ENCODE data around the gene THAP4. TPM values are rescaled to one million over a fixed set of nuclear protein-coding genes. Genes with fewer than 3 reads are reported as not detected.

The THAP4 gene
- total RNA-seq, 2 donors from 2014 or later = 66.6 to 68.0 TPM

DNA sequence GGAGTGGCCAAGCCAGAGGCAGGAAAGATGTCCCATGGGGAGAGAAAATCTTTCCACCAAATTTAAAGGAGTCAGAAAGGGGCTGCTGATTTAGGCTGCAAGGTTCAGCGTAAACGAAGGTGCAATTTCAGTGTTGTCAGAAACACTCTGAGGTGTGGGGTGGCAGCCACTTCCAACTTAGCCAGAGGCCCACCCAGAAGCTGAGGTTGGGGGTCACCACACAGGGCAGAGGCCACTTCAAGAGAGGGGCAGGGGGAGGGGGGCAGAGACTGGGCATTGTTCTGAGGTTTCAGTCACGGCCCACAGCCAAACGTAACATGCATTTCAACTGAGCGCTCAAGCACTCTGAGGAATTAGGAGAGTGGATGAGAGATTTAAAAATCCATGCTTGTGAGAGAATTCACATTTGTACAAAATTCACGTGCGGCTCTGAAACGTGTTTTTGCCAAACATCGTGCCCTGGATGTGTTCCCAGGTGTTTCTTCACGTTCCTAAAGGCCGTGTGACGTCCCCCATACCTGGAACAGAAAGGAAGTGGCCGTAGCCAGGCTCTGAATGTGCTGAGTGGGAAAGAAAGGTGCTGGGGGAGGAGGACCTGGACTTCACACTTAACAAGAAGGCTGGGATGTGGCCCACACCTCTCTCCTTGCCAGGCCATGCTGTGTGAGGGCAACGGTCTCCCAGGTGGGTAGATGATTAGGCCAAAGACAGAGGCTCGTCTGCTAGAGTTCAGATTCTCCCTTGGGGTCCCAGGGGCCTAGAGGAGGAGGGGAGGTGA lies 97.9 kb downstream of the THAP4 start:
- Histone ChIP-seq H3K36me3 (no peaks in the 10 kb centered on the region), H3K9ac (ENCODE audit: low read depth in 2 of 2, low read length in 2 of 2) (no peak overlapping the region), H3K27ac (no peak overlapping the region), H3K27me3 (peaks cover 23% of the 10 kb centered on the region), H3K9me3 (no peaks in the 10 kb centered on the region), H3K4me3 (no peak overlapping the region), H3K4me1 (no peaks in the 10 kb centered on the region)
- TF ChIP-seq, protein P1, sequence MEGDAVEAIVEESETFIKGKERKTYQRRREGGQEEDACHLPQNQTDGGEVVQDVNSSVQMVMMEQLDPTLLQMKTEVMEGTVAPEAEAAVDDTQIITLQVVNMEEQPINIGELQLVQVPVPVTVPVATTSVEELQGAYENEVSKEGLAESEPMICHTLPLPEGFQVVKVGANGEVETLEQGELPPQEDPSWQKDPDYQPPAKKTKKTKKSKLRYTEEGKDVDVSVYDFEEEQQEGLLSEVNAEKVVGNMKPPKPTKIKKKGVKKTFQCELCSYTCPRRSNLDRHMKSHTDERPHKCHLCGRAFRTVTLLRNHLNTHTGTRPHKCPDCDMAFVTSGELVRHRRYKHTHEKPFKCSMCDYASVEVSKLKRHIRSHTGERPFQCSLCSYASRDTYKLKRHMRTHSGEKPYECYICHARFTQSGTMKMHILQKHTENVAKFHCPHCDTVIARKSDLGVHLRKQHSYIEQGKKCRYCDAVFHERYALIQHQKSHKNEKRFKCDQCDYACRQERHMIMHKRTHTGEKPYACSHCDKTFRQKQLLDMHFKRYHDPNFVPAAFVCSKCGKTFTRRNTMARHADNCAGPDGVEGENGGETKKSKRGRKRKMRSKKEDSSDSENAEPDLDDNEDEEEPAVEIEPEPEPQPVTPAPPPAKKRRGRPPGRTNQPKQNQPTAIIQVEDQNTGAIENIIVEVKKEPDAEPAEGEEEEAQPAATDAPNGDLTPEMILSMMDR (IDR thresholded peaks at IDR 0.05) = no peak
- intact Hi-C loops (cut with DNase I) = no loop called here
- DNase-seq = no peak

DNA sequence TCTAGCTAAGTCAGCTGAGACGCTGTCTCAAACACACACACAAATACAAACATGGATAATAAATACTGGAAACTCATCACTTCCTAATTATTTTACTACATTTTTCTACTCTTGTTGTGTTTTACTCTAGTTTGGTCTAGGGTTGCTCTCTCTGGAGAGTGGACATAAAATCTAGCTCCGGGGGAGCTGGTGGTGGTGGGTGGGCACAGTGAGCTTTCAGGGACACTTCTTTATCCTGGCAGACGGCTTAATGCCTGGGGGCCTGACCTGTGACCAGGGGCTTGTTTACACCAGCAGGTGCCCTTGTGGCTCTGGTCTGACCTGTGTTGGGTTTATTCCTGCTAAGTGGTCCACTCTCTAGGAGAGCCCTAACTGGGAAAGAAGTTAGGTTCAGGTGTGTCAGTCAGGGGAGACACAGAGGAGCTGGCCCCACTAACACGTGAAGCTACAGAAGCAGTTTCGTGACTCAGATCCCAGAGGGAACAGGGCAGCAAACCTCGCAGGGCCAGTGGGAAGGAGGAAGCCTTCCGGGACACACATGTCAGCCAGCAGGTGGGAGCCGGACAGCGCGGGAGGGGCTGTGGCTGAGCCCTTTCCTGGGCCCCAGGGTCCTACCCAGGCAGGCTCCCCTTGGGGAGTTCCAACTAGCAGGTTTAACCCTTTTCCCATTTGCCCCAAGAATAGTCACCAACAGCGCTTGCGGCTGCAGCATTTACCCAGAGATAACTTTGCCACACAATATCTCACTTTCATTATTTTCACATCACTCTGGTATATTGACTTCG lies 100.9 kb downstream of the THAP4 start:
- Histone ChIP-seq H3K27me3 (peaks cover 5% of the 10 kb centered on the region), H3K36me3 (no peaks in the 10 kb centered on the region), H3K27ac (no peak overlapping the region), H3K4me3 (no peak overlapping the region), H3K9ac (ENCODE audit: low read depth in 2 of 2, low read length in 2 of 2) (no peak overlapping the region), H3K4me1 (no peaks in the 10 kb centered on the region), H3K9me3 (no peaks in the 10 kb centered on the region)
- intact Hi-C loops (cut with DNase I) = no loop called here
- no peak for DNase-seq
- TF ChIP-seq, protein P1 (IDR thresholded peaks at IDR 0.05) = no peak

DNA sequence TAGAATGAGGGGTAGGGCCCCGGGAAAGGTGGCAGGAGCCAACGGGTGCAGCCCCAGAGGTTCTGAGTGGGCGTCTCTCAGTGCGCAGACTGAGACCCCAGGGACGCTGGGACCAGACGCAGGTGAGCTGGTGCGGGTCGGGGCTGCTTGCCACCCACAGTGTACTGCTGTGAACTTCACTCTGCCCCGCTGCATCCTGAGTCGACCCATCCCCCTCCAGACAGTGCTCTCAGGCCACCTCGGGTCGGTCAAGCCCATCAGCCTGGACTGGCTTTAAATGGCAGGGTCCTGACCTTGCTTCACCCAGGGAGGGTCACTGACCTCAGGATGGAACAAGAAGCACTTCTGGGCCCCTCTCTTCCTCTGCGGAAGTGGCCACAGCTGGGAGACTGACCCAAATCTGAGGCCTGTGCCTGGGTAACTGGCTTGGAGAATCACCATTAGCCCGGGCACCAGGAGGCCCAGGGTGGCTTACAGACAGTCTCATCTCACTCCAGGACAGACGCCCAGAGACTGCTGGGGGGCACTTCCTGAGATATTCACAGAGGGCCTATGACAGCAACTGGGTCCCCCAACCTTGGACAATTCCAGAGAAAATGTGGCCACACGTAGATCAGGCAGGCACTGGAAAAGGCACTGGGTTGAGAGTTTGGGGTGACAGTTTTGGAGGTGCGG lies 102.1 kb downstream of the THAP4 start:
- intact Hi-C loops (cut with DNase I) = no loop called here
- Histone ChIP-seq H3K9ac (ENCODE audit: low read depth in 2 of 2, low read length in 2 of 2) (no peak overlapping the region), H3K4me3 (no peak overlapping the region), H3K27me3 (no peaks in the 10 kb centered on the region), H3K27ac (no peak overlapping the region), H3K9me3 (no peaks in the 10 kb centered on the region), H3K36me3 (no peaks in the 10 kb centered on the region), H3K4me1 (no peaks in the 10 kb centered on the region)
- no peak for DNase-seq
- TF ChIP-seq, protein P1 (IDR thresholded peaks at IDR 0.05) = no peak

Other genes with a start within 250 kb of the THAP4 start
- gene STK25, start 128.6 kb downstream of the THAP4 start, total RNA-seq = 100 to 1,000 TPM in 1 of 2 donors, 10 to 100 TPM in 1; 87.8 to 144 TPM
- gene BOK, start 78.4 kb downstream of the THAP4 start, total RNA-seq = 10 to 100 TPM in 1 of 2 donors, 1 to 10 TPM in 1; 8.3 to 14.1 TPM
- gene ATG4B, start 535 bp upstream of the THAP4 start, total RNA-seq = 100 to 1,000 TPM in 1 of 2 donors, 10 to 100 TPM in 1; 72.4 to 119 TPM
- gene DTYMK, start 49.7 kb upstream of the THAP4 start, total RNA-seq = 100 to 1,000 TPM in 1 of 2 donors, 10 to 100 TPM in 1; 22.6 to 106 TPM
- gene ING5, start 64.9 kb upstream of the THAP4 start, total RNA-seq = 10 to 100 TPM; 18.3 to 44.2 TPM
- 10 to 100 TPM; 42.0 to 76.6 TPM for gene D2HGDH, start 97.5 kb upstream of the THAP4 start, total RNA-seq
- 10 to 100 TPM; 34.2 to 70.2 TPM for gene GAL3ST2, start 139.7 kb upstream of the THAP4 start, total RNA-seq
- gene NEU4, start 172.0 kb upstream of the THAP4 start, total RNA-seq = 10 to 100 TPM; 36.9 to 84.5 TPM
- under 1 TPM; 0.21 to 0.35 TPM for gene PDCD1, start 221.7 kb upstream of the THAP4 start, total RNA-seq
- not detected for gene RTP5, start 232.6 kb upstream of the THAP4 start, total RNA-seq